HG03039 (cell line): ENCODE data around the gene NTN3.
"Not testable (repeated sequence)": the region's sequence is repeated elsewhere in the genome, so short reads cannot be mapped to it uniquely, and the experiment has no call there.

Experiments
- ATAC-seq: cut with Tn5 transposase; IDR thresholded peaks from one replicate; pipeline ENCODE4 v1.9.1; 2021; ENCODE audit warnings: mild to moderate bottlenecking, moderate library complexity; ENCODE audit not compliant: unreplicated experiment

Gene NTN3

GRCh38 chr16:2471016-2471652 lies at the start of gene NTN3:
TSS of gene NTN3 (plus strand) at chr16:2471297. CDS start at chr16:2471702, 405 bp downstream.
- ATAC-seq = no peak

GRCh38 chr16:2422123-2422867 lies 48.8 kb upstream of the NTN3 start:
- no peak for ATAC-seq

- ATAC-seq = no peak
These were observed 46.8 kb upstream of the NTN3 start for GRCh38 chr16:2424061-2425007.

- no peak for ATAC-seq
These were observed 46.0 kb upstream of the NTN3 start for GRCh38 chr16:2425008-2425518.

- ATAC-seq = no peak
These were observed 45.2 kb upstream of the NTN3 start for GRCh38 chr16:2425825-2426430.

- no peak for ATAC-seq
These were observed 44.1 kb upstream of the NTN3 start for GRCh38 chr16:2426941-2427361.

GRCh38 chr16:2427526-2427925 lies 43.6 kb upstream of the NTN3 start:
- no peak for ATAC-seq

GRCh38 chr16:2428051-2428783 lies 42.9 kb upstream of the NTN3 start:
- ATAC-seq = no peak

- no peak for ATAC-seq
These were observed 42.4 kb upstream of the NTN3 start for GRCh38 chr16:2428784-2429033.

GRCh38 chr16:2429034-2429770 lies 41.9 kb upstream of the NTN3 start, which contains the start of gene CCNF:
TSS of gene CCNF (plus strand) at chr16:2429447. CDS start at chr16:2429482, 35 bp downstream.
- peak; percentile 77 for ATAC-seq

- ATAC-seq = no peak
These were observed 41.1 kb upstream of the NTN3 start for GRCh38 chr16:2429771-2430663.

GRCh38 chr16:2432286-2432685 lies 38.8 kb upstream of the NTN3 start:
- no peak for ATAC-seq

- no peak for ATAC-seq
These were observed 38.1 kb upstream of the NTN3 start for GRCh38 chr16:2432801-2433505.

- not testable (repeated sequence) for ATAC-seq
These were observed 35.9 kb upstream of the NTN3 start for GRCh38 chr16:2435236-2435635.

- ATAC-seq = no peak
These were observed 35.0 kb upstream of the NTN3 start for GRCh38 chr16:2436110-2436509.

GRCh38 chr16:2437032-2437790 lies 33.9 kb upstream of the NTN3 start:
- no peak for ATAC-seq

- no peak for ATAC-seq
These were observed 33.0 kb upstream of the NTN3 start for GRCh38 chr16:2438121-2438520.
